IPS DF 4.7 (cell line): ENCODE results near the gene DLX1.
"Not testable (repeated sequence)": the region's sequence is repeated elsewhere in the genome, so short reads cannot be mapped to it uniquely, and the experiment has no call there.

Source experiments
- DNase-seq: peaks from one replicate; pipeline ENCODE4 v3.0.0-alpha.2; 2013; ENCODE audit warnings: low spot score; ENCODE audit errors: extremely low read depth

DLX1 gene

GRCh38 chr2:172109256-172109987 is 24.1 kb downstream of the DLX1 start:
- no peak for DNase-seq

GRCh38 chr2:172109988-172110811 is 24.9 kb downstream of the DLX1 start:
- no peak for DNase-seq

- no peak for DNase-seq
Measured at GRCh38 chr2:172113617-172114016, 28.3 kb downstream of the DLX1 start.

GRCh38 chr2:172114176-172114575 is 28.9 kb downstream of the DLX1 start:
- not testable (repeated sequence) for DNase-seq

GRCh38 chr2:172114579-172114978 is 29.3 kb downstream of the DLX1 start:
- DNase-seq, result no peak

GRCh38 chr2:172116107-172116506 is 30.8 kb downstream of the DLX1 start:
- no peak for DNase-seq

- no peak for DNase-seq
Measured at GRCh38 chr2:172119089-172119488, 33.8 kb downstream of the DLX1 start.

GRCh38 chr2:172120118-172120517 is 34.8 kb downstream of the DLX1 start:
- no peak for DNase-seq

- DNase-seq, result no peak
Measured at GRCh38 chr2:172128484-172128883, 43.2 kb downstream of the DLX1 start.

GRCh38 chr2:172129404-172129803 is 44.1 kb downstream of the DLX1 start:
- DNase-seq, result no peak

GRCh38 chr2:172131713-172132555 is 46.6 kb downstream of the DLX1 start:
- DNase-seq, result peak; percentile 49

- DNase-seq, result no peak
Measured at GRCh38 chr2:172134270-172134669, 49.0 kb downstream of the DLX1 start.

GRCh38 chr2:172135446-172135845 is 50.1 kb downstream of the DLX1 start:
- DNase-seq, result no peak

- DNase-seq, result no peak
Measured at GRCh38 chr2:172137109-172137508, 51.8 kb downstream of the DLX1 start.

GRCh38 chr2:172137943-172138342 is 52.6 kb downstream of the DLX1 start:
- DNase-seq, result no peak

- not testable (repeated sequence) for DNase-seq
Measured at GRCh38 chr2:172138727-172139126, 53.4 kb downstream of the DLX1 start.
